Measurements from ENCODE around the gene MAST4. TPM values are rescaled to one million over a fixed set of nuclear protein-coding genes. Genes with fewer than 3 reads are reported as not detected.

MAST4 gene
- total and polyA plus RNA-seq, 2 of the 4 experiments (the other 2 are of a cell fraction): 4.8 to 6.8 TPM

DNA sequence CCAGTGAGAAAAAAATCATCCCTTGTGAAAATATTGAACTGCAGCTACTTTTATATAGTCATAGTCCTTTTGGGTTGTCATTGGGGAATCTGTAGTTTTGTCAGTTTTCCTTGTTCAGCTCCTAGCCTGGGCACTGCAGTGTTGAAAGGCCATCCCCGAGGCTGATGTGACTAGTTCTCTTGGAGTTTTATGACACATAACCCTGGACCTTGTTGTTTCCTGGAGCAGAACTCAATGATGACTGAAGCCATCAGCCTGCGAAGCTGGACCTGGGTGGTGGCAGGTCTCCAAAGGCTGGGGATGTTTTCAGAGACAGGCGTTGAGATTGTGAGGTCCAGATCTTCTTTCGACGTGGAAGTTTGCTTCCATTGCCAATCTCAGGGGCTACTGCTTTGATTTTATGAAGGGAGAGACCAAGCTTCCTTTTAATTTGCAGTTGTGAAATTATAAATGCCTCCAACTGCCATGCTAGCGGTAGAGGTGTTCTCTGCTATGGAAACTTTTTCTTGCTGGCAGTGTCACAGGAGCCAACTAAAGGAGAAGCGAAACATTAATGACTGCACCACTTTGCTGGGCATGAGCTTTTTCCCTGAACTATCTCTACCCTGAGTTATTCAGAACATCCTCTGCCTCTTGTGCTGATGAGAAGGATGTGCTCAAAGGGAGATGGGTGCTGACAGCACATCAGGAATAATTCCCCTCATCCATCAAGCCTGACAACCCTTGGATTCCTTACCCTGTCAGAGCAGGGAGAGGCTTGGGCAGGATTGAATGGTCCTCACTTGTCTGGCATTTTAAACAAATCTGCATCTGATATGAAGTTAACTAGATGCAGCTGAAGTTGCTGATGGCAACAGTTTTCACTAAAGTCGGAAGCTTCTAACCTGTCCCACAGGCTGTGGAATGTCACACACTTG, 209.6 kb downstream of the MAST4 start:
- no TSS peak for BruUV-seq (replicated peaks)
- in situ Hi-C loops (cut with MboI; ENCODE audit: low sequenced_read_pairs): loop anchor here (5.0 to 25.0 kb wide), 2 partner anchors 402 to 1457 kb away; no protein-coding TSS in a partner anchor
- Histone ChIP-seq H3K79me1 (ENCODE audit: low read depth in 1 of 2, low read length in 2 of 2) (no peaks in the 10 kb centered on the region), H3K9me3 (ENCODE audit: control insufficient read depth, insufficient read depth, low read length) (no peaks in the 10 kb centered on the region), H4K5ac (ENCODE audit: low read depth, low read length) (no peak overlapping the region), H3K9ac (ENCODE audit: low read depth, low read length) (no peak overlapping the region), H3K4me2 (ENCODE audit: low read depth, low read length) (no peak overlapping the region), H3K36me3 (ENCODE audit: control insufficient read depth, insufficient read depth, low read length) (no peaks in the 10 kb centered on the region), H3K23ac (ENCODE audit: low read depth, low read length) (no peak overlapping the region), H2BK5ac (ENCODE audit: low read depth, low read length, poor library complexity, severe bottlenecking) (no peak overlapping the region), H3K27ac (ENCODE audit: insufficient read depth, low read length) (no peak overlapping the region), H2AK5ac (ENCODE audit: low read depth, low read length) (no peak overlapping the region), H4K20me1 (ENCODE audit: insufficient read depth, low read length) (no peaks in the 10 kb centered on the region), H2BK20ac (ENCODE audit: low read depth, low read length) (no peak overlapping the region), H2AFZ (replicated peaks; ENCODE audit: low read length, poor library complexity) (no peak overlapping the region), H3K4ac (ENCODE audit: low read depth, low read length) (no peak overlapping the region), H3K18ac (ENCODE audit: low read depth, low read length) (no peak overlapping the region), H3K4me1 (ENCODE audit: control insufficient read depth, insufficient read depth, low read length) (no peaks in the 10 kb centered on the region), H3K4me3 (ENCODE audit: insufficient read depth, low read depth, low read length) (no peak overlapping the region), H4K91ac (ENCODE audit: insufficient read depth, low read depth, low read length) (no peak overlapping the region), H4K8ac (ENCODE audit: low read depth in 2 of 2, low read length in 2 of 2) (no peak overlapping the region), H3K9me1 (ENCODE audit: insufficient read depth, low read length) (no peaks in the 10 kb centered on the region), H2BK120ac (ENCODE audit: low read depth, low read length) (no peak overlapping the region), H3K14ac (replicated peaks; ENCODE audit: low read depth, low read length) (no peak overlapping the region), H2AK9ac (replicated peaks; ENCODE audit: low read depth, low read length, poor library complexity) (no peak overlapping the region), H2BK15ac (ENCODE audit: low read depth, low read length) (no peak overlapping the region), H3K56ac (ENCODE audit: extremely low read depth, insufficient read depth, low read length) (no peak overlapping the region), H3K27me3 (ENCODE audit: control insufficient read depth, insufficient read depth, low read length) (peaks cover 5% of the 10 kb centered on the region)
- intact Hi-C loops (cut with micrococcal nuclease): loop anchor here (10.0 kb wide), 1 partner anchor 1449 kb away; no protein-coding TSS in a partner anchor
- no peak for DNase-seq
- TF ChIP-seq MAZ (IDR thresholded peaks at IDR 0.05; ENCODE audit: borderline replicate concordance, low read depth, low read length) (no peak), CHD1 (IDR thresholded peaks at IDR 0.05; ENCODE audit: low read depth, low read length) (no peak), ELK1 (IDR thresholded peaks at IDR 0.05; ENCODE audit: borderline replicate concordance, low read depth, low read length) (no peak), POLR2A (IDR thresholded peaks at IDR 0.05; ENCODE audit: low read depth, low read length) (no peak), FOS (IDR thresholded peaks at IDR 0.05; ENCODE audit: low read depth, low read length) (no peak)
- ATAC-seq (ENCODE audit: low read depth): no peak
- dilution Hi-C loops (cut with HindIII; ENCODE audit: low sequenced_read_pairs, unreplicated experiment): no loop called here
- POLR2A ChIA-PET (ENCODE audit: unreplicated experiment): no interaction called here
- WGBS, 2 experiments (ENCODE audit: extremely low coverage in 2 of 2, insufficient read length in 1 of 2): 40% methylated on average over 1 of the region's 8 CpGs; no CpG with 5 or more reads in 1 of the 2 experiments
- CTCF ChIA-PET: interaction anchor here (0.9 kb wide), 1 partner anchor 9 kb away, joined by 3 read pairs; no protein-coding TSS in a partner anchor

Measured in IMR-90 (cell line).